Ureter (tissue), 1 donor: ENCODE measurements around the gene PSMD13. TPM values are rescaled to one million over a fixed set of nuclear protein-coding genes. Genes with fewer than 3 reads are reported as not detected.

Experiments
- DNase-seq: peaks from one replicate; pipeline ENCODE4 v3.0.0-alpha.2; 2020; ENCODE audit warnings: low spot score
- total RNA-seq: library from RNA; stranded (reverse); gene quantifications from one replicate; pipeline ENCODE4 v1.2.4, GENCODE V29; 2023
- donor health status: DM: yes; HTN: yes; CAD: no.

PSMD13 gene
- total RNA-seq, 1 donor from 2014 or later = 87.5 TPM

GRCh38 chr11:204587-205109, 32.1 kb upstream of the PSMD13 start:
- no peak for DNase-seq

GRCh38 chr11:205221-206001, 31.4 kb upstream of the PSMD13 start:
- no peak for DNase-seq

- DNase-seq = no peak
Measured at GRCh38 chr11:206002-206384, 30.8 kb upstream of the PSMD13 start.

DNA sequence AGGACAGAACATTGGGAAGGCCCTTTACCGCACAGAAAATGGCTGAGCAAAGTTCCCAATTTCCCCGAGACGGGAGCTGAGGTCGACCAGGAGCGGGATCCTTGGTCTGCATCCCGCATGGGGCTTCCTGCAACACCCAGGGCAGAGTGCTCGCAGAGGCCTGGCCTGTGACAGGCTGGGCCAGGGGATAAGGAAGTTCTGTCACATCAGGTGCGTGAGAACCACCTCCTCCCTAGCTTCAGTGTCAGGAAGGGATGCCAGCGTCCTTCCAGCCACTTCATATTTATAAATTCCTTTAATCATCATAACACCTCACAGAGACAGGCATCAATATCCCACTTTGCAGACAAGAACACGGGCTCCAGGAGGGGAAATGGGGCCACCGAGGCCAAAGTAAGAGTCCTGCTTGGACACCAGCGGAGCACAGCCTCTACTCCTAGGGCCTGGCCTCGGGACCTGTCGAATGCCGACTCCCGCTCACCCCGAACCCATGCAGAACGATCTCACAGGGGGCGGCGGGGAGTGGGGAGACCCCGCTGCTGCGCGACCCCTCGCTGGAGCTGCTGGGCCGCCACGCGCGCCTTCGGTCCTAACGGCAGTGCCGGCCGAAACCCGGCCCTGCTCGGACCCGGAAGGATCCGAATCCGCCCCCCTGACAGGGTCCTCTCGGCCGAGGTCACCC, 30.1 kb upstream of the PSMD13 start:
- no peak for DNase-seq

DNA sequence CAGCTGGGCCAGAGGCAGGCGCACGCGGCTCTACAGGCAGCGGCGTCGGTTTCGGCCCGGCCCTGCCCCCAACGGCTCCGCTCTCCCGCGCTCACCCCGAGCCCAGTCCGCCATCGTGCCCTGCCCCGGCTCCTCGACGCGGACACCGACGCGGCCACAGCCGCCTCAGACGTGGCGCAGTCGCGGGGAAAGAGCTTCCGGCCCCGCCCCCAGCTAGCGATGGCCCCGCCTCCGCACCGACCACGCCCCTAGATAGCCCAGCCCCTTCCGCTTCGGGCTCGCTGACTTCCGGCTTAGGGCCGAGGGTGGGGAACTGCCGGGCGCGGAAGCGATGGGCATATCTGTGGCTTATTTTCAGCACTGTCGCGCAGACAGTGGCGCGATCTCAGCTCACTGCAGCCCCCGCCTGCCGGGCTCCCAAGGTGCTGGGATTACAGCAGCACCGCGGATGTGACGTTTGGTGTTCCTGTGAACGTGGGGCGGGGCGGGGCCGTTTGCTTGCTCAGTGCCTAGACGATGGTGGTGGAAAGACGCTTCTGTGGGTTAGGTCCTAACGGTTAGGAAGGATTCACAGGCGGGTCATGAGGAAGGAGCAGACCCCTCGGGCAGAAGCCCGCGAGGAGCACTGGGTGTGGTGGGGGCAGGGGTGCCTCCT, 29.4 kb upstream of the PSMD13 start, which contains the start of the genes BET1L and RIC8A:
Gene BET1L (minus strand): TSS at position 192 of the 655 bp plus-strand sequence. CDS start 78 bp downstream, at position 114.
Gene RIC8A (plus strand): TSS at position 501 of the 655 bp plus-strand sequence. CDS start 1,147 bp downstream, outside the sequence.
- DNase-seq = peak; percentile 98

DNA sequence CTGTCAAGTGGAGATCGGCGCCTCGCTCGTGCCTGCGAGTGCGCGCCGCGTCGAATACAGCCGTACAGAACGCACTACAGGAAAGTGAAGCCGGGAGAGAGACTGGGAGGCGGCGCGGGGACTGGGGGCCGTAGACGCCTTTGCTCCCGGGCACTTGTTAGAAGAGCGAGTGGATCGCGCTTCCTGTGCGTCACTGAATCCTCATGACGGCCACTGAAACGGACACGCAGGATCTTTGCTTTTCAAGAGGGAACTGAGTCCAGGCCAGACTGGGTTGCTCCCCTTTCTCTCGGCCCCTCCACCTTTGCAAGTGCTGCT, 29.0 kb upstream of the PSMD13 start:
- peak; percentile 65 for DNase-seq

DNA sequence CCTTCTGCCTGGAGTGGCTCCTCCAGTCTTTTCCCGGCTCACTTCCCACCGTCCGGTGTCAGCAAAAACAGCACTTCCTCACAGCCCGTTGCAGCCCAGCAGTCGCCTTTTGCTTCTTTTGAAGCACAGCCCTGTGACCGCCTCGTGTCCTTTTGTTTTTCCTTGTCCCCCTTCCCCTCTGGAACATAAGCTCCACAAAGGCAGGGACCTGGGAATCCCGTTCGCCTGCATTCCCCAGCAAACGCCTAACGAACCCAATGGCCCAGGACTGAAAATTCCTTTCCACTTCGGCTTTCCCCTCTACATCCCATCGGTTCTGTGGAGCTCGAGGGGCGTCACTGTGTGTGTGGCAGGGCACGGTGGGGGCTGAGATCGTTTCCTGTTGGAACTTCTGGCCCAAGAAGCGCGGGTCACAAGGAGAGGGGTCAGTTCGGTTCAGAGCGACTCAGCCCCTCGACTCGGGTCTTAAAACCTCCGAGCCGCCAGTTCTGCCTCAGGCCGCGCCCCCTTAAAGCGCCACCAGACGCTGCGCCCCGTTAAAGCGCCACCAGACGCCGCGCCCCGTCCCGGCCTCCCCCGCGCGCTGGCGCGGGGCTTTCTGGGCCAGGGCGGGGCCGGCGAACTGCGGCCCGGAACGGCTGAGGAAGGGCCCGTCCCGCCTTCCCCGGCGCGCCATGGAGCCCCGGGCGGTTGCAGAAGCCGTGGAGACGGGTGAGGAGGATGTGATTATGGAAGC, 28.4 kb upstream of the PSMD13 start:
- DNase-seq = peak; percentile 87

- no peak for DNase-seq
Measured at GRCh38 chr11:208917-209260, 27.9 kb upstream of the PSMD13 start.

DNA sequence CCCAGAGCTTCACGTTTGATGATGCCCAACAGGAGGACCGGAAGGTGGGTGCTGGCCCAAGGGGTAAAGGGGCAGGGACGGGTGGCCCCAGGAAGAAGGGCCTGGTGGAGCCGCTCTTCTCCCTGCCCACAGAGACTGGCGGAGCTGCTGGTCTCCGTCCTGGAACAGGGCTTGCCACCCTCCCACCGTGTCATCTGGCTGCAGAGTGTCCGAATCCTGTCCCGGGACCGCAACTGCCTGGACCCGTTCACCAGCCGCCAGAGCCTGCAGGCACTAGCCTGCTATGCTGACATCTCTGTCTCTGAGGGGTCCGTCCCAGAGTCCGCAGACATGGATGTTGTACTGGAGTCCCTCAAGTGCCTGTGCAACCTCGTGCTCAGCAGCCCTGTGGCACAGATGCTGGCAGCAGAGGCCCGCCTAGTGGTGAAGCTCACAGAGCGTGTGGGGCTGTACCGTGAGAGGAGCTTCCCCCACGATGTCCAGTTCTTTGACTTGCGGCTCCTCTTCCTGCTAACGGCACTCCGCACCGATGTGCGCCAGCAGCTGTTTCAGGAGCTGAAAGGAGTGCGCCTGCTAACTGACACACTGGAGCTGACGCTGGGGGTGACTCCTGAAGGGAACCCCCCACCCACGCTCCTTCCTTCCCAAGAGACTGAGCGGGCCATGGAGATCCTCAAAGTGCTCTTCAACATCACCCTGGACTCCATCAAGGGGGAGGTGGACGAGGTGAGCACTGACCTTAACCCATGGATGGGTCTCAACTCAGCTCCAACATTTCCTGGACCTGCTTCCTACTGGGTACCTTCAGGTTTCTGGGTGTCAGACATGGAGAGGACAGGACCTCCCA, 27.3 kb upstream of the PSMD13 start:
- DNase-seq = no peak

DNA sequence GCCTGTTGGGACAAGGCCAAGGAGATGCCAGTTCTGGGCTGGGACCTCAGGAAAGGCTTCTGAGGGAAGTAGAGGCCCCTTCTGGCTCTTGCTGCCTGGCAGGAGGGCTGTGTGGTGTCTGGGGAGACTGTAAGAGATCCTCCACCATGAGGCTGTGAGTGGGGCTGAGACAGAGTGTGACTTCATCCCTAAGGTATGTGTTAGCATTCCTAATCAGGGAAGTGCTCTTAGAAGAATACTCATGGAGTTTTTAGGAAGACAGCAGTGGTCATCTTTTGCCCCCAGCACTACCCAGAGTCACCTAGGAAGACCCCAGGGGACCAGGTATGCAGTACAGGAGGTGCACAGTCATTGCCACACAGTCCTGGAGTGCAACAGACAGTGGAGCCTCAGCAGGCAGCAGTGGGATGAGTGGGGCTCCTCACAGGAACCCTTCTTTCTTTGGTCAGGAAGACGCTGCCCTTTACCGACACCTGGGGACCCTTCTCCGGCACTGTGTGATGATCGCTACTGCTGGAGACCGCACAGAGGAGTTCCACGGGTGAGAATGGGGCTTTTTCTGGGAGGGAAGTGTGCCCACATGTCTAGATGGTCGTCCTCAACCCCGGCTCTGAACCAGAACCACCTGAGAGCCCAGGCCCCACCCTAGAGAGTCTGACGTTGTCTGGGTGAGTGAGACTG, 26.5 kb upstream of the PSMD13 start:
- DNase-seq = no peak

DNA sequence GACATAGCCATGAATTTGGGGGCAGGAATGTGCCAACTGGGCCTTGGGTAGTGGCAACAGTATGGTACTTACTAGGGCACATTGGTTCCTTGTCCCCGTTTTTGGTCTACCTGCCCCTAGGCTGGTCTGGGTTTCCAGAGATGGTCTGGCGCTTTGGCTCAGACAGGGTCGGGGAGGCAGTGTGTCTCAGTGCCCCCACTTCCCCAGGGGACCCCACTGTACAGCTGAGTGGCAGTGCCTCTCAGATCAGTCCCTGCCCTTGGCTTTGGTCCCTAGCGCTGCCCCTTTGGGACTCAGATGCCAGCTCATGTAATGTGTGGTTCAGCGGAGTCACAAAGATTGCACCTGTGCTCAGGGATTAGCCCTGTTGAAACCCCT, 26.0 kb upstream of the PSMD13 start:
- no peak for DNase-seq

GRCh38 chr11:211295-211694, 25.5 kb upstream of the PSMD13 start:
- DNase-seq = no peak

- DNase-seq = no peak
Measured at GRCh38 chr11:211741-212140, 25.0 kb upstream of the PSMD13 start.

DNA sequence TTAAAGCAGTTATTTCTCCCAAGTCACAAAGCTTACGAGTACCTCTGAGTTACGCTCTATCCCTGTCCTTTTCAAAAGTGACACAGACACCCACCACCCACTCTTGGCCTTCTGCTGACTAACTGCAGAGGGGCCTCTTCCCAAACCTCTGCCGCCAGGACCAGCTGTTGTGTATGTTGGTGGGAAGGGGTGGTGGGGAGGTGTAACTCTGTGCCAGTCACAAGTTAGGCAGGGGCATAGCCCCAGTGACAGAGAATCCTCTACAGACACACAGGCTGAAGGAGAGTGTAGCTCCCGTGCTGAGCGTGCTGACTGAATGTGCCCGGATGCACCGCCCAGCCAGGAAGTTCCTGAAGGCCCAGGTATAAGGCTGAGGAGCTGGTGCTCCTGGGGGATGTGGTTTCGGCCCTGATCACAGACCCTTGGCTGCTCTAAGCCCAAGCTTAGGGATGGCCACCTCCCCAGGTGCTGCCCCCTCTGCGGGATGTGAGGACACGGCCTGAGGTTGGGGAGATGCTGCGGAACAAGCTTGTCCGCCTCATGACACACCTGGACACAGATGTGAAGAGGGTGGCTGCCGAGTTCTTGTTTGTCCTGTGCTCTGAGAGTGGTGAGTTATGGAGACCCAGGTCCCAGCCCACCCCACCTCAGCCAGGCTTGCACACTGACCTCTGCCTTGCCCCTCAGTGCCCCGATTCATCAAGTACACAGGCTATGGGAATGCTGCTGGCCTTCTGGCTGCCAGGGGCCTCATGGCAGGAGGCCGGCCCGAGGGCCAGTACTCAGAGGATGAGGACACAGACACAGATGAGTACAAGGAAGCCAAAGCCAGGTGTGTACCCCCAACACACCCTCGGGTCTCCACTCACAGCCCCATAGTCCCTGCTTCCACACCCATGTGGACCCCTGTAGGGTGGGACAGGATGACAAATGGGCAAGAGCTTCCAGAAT, 24.4 kb upstream of the PSMD13 start:
- DNase-seq = no peak

DNA sequence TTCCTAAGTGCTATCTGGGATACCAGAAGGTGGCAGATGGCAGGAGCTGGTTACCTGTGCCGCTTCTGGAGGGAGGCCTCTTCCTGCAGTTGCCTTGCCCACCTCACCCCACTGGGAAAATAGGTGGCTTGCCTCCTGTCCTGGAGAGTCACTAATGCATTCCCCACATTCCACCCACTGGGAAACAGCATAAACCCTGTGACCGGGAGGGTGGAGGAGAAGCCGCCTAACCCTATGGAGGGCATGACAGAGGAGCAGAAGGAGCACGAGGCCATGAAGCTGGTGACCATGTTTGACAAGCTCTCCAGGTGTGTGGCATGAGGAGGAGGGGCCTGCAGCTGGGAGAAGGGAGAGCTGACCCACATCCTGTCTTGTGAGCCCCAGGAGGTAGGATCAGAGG, 23.7 kb upstream of the PSMD13 start:
- no peak for DNase-seq

- no peak for DNase-seq
Measured at GRCh38 chr11:214083-214482, 22.7 kb upstream of the PSMD13 start.

DNA sequence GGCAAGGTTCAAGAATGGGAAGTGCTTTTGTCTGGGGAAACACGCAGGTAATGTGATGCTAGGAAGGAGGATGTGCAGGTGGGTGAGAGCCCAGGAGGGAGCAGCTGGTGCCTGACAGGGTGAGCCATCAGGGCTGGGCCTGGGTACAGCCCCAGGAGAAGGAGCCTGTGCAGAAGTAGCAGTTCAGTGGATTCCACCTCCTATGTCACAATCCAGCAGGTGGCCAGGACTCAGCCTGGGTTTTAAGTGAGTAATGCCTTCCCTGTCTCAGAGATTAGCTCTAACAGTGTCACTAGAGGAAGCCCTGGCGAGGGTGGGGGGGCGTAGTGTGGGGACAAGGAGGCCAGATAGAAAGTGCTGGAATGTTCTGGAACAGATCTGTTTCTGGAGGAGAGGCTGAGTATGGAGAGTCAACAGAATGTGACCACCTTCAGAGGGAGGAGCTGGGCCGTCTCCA, 21.2 kb upstream of the PSMD13 start:
- no peak for DNase-seq

DNA sequence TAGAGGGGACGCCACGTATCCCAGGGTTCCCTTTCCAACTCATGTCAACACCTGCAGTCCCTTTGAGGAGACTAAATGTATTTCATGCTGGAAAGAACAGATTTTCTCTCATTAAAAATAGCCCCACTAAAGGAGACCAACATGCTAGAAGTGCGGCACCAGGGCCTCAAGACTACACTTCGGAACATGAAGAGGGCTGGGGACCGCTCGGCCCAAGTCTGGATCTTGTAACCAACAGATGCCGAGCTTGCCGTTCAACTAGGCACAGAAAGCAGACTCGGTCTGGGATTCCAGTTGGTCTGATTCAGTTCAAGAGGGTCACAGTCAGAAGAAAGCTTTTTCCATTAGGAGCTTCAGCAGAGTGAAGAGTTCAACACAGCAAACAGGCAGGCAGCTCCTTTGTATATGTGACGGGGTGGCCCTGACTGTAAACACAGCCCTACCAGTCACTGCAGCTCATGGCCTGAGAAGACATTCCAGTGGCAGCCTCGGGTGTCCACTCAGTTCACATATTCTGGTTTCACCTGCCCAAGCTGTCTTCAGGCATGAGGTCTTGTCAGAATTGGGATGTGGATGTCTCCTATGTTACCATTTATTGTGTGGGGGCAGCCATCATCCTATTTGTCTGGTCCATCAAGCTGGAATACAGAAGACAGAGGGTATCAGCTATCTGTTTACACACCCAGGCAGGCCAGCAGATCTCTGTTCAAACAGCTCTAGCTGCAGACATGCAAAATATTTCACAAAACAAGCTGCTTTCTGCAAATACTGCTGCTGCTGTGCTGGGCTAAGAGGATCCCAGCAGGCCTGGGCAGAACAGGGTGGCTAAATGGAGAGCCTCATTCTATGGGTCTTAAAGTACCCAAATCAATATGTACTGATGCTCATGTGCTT, 20.4 kb upstream of the PSMD13 start:
- no peak for DNase-seq
